Measurements from ENCODE around the gene SLC8B1. TPM values are rescaled to one million over a fixed set of nuclear protein-coding genes. Genes with fewer than 3 reads are reported as not detected.

SLC8B1 gene
- total RNA-seq, 1 donor from 2014 or later, result 7.1 TPM

DNA sequence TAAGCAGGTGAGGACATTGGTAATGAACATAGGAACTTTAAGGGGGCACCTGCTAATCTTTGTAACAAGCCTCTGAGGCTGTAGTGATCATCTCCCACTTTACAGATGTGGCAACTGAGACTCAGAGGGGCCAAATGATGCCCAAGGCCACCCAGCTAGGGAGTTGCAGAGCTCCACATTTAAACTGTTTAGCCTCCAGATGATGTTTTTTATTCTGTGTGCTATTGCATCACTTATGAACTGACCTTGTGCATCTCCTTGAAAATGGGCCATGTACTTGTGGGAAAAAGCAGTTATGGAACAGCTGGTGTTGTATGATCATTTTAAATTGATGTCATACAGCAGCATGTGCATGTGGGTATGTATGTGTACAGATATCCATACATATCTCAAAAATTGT, 72.2 kb downstream of the SLC8B1 start:
- H3K9me3 Mint-ChIP-seq, result no peaks in the 10 kb centered on the region

DNA sequence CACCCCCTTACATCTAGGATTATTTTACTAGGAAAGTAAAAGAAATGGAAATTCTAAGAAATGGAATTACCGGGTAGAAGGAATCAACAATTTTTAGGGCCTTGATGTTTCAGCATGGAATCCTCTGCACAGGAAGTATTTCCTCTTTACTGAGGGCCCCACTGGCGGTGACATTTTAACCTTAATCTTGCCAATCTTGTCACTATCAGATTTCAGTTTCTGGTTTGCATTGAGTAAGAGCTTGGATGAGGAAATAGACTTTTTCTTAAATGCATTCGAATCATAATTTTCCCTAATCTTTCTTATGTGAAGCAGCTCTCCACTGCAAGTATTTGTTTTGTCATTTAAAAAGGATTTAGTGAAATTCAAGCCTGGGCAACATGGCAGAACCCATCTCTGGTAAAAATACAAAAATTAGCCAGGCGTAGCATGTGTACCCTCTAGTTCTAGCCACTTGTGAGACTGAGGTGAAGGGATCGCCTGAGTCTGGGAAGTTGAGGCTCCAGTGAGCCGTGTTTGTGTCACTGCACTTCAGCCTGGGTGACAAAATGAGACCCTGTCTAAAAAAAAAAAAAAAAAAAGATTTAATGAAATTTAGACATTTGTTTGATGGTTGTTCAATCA, 73.0 kb downstream of the SLC8B1 start:
- no peak for DNase-seq (ENCODE audit: low read depth, low spot score)
- no peaks in the 10 kb centered on the region for H3K27me3 Mint-ChIP-seq (ENCODE audit: low read depth)
- TF ChIP-seq, protein P1, sequence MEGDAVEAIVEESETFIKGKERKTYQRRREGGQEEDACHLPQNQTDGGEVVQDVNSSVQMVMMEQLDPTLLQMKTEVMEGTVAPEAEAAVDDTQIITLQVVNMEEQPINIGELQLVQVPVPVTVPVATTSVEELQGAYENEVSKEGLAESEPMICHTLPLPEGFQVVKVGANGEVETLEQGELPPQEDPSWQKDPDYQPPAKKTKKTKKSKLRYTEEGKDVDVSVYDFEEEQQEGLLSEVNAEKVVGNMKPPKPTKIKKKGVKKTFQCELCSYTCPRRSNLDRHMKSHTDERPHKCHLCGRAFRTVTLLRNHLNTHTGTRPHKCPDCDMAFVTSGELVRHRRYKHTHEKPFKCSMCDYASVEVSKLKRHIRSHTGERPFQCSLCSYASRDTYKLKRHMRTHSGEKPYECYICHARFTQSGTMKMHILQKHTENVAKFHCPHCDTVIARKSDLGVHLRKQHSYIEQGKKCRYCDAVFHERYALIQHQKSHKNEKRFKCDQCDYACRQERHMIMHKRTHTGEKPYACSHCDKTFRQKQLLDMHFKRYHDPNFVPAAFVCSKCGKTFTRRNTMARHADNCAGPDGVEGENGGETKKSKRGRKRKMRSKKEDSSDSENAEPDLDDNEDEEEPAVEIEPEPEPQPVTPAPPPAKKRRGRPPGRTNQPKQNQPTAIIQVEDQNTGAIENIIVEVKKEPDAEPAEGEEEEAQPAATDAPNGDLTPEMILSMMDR (conservative IDR thresholded peaks at IDR 0.05), result no peak
- H3K27ac Mint-ChIP-seq (ENCODE audit: unreplicated experiment), result no peak overlapping the region
- H3K4me1 Mint-ChIP-seq, result peaks cover 20% of the 10 kb centered on the region
- H3K4me3 Mint-ChIP-seq, result no peak overlapping the region
- H3K9me3 Mint-ChIP-seq, result no peaks in the 10 kb centered on the region
- H3K36me3 Mint-ChIP-seq (ENCODE audit: low read depth), result no peaks in the 10 kb centered on the region

More for the DNA sequence above, 72.2 kb downstream of the SLC8B1 start:
- Mint-ChIP-seq H3K4me3 (no peak overlapping the region), H3K27me3 (ENCODE audit: low read depth) (no peaks in the 10 kb centered on the region), H3K36me3 (ENCODE audit: low read depth) (no peaks in the 10 kb centered on the region), H3K4me1 (peaks cover 20% of the 10 kb centered on the region), H3K27ac (ENCODE audit: unreplicated experiment) (no peak overlapping the region)
- TF ChIP-seq, protein P1 (conservative IDR thresholded peaks at IDR 0.05), result no peak
- no peak for DNase-seq (ENCODE audit: low read depth, low spot score)

DNA sequence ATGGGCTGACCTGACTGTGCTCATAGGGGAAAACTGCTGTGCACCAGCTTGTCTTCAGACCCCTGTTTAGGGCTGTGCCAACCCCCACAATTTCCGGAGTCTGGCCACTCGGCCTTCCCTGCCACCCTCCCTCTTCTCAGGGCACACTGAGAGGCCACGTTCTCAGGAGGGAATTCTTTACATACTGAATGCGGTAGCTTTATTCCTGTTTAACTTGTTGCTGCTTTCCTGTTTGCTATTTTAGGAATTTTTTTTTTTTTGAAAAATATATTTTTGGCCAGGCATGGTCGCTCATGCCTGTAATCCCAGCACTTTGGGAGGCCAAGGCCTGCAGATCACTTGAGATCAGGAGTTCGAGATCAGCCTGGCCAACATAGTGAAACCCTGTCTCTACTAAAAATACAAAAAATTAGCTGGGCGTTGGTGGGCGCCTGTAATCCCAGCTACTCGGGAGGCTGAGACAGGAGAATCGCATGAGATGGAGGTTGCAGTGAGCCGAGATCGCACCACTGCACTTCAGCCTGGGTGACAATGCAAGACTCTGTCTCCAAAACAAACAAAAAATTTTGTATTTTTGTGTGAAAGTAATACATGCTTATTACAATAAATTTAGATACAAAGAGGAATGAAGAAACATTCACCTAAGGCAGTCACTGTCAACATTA, 74.1 kb downstream of the SLC8B1 start:
- H3K4me3 Mint-ChIP-seq, result no peak overlapping the region

DNA sequence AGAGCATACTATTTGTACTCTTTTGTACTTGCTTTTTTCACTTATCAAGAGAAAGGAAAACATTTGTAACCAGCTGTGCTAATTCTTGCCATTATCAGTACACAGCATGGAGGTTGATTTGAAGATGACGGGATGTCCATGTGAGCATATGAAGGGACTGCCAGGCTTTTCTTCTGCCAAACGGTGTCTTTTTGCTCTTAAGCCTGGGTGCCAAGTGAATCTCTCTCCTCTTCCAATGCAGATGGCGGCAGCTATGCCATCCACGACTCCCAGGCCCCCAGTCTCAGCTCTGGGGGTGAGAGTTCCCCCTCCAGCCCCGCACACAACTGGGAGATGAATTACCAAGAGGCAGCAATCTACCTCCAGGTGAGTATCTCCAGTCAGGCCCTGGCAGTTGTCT, 74.8 kb downstream of the SLC8B1 start:
- no peak for DNase-seq (ENCODE audit: low read depth, low spot score)
- Mint-ChIP-seq H3K36me3 (ENCODE audit: low read depth) (no peaks in the 10 kb centered on the region), H3K27me3 (ENCODE audit: low read depth) (no peaks in the 10 kb centered on the region), H3K27ac (ENCODE audit: unreplicated experiment) (peak overlapping the region; percentile 52), H3K4me3 (no peak overlapping the region), H3K4me1 (peaks cover 20% of the 10 kb centered on the region), H3K9me3 (no peaks in the 10 kb centered on the region)
- TF ChIP-seq, protein P1 (conservative IDR thresholded peaks at IDR 0.05), result no peak

More for the DNA sequence above, 74.1 kb downstream of the SLC8B1 start:
- peaks cover 20% of the 10 kb centered on the region for H3K4me1 Mint-ChIP-seq
- TF ChIP-seq, protein P1 (conservative IDR thresholded peaks at IDR 0.05), result no peak
- no peak overlapping the region for H3K27ac Mint-ChIP-seq (ENCODE audit: unreplicated experiment)
- no peaks in the 10 kb centered on the region for H3K9me3 Mint-ChIP-seq
- no peaks in the 10 kb centered on the region for H3K27me3 Mint-ChIP-seq (ENCODE audit: low read depth)
- no peak for DNase-seq (ENCODE audit: low read depth, low spot score)
- no peaks in the 10 kb centered on the region for H3K36me3 Mint-ChIP-seq (ENCODE audit: low read depth)

DNA sequence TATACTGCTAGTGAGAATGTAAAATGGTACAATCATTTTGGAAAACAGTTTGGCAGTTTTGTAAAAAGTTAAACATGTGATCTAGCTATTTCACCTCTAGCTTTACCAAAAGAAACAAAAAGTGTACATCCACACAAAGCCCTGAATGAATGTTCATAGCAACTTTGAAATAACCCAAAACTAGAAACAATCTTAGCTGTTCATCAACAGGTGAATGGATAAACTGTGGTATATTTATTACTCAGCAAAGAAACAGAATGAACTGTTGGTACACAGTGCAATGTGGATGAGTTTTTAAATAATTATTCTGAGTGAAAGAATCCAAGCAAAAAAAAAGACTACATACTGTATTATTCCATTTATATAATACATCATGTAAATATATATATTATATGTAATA, 77.3 kb downstream of the SLC8B1 start:
- TF ChIP-seq, protein P1 (conservative IDR thresholded peaks at IDR 0.05), result no peak
- Mint-ChIP-seq H3K4me1 (peaks cover 20% of the 10 kb centered on the region), H3K9me3 (peaks cover 4% of the 10 kb centered on the region), H3K4me3 (no peak overlapping the region), H3K27me3 (ENCODE audit: low read depth) (no peaks in the 10 kb centered on the region), H3K27ac (ENCODE audit: unreplicated experiment) (no peak overlapping the region), H3K36me3 (ENCODE audit: low read depth) (peaks cover 12% of the 10 kb centered on the region)
- no peak for DNase-seq (ENCODE audit: low read depth, low spot score)
